GM19193 (cell line): ENCODE results near the gene UCK2.

ENCODE experiments used
- POLR2A ChIP-seq: IDR thresholded peaks from 4 replicates; pipeline ENCODE4 v1.6.1; 2011; ENCODE audit not compliant: insufficient read depth, insufficient read length; ENCODE audit errors: extremely low read depth

UCK2 gene

DNA sequence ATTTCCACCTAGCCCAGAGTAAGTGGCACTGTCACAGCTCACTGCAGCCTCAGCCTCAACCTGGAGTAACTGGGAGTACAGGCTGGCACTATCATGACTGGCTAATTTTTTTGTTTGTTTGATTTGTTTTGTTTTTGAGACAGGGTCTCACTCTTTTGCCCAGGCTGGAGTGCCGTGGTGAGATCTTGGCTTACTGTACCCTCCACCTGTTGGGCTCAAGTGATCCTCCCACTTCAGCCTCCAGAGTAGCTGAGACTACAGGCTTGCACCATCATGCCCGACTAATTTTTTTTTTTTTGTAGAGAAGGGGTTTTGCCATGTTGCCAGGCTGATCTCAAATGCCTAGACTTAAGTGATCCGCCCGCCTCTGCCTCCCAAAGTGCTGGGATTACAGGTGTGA lies 2.5 kb downstream of the UCK2 start:
- TF ChIP-seq POLR2A, result no peak

GRCh38 chr1:165831146-165831545 lies 3.7 kb downstream of the UCK2 start:
- TF ChIP-seq POLR2A, result no peak

- no peak for TF ChIP-seq POLR2A
These were observed 5.5 kb downstream of the UCK2 start for GRCh38 chr1:165832902-165833301.

DNA sequence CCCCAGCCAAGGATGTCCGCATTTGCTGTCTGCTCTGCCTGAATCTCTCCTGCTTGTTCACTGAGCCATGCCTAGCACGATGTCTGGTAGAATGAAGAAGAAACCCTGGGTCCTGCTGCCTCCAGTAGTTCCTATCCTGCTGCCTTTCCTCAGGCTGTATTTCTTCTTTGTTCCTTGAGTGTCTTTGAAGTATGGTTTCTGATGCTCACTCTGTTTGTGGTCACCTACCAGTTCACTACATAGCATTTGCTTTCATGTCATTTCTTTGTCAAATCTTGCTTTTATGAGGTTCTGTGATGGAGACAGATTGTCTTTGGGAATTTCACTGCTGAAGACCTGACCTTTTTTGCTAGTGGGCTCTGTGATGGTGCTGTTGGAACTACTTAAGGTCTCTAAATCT lies 5.9 kb downstream of the UCK2 start:
- no peak for TF ChIP-seq POLR2A

DNA sequence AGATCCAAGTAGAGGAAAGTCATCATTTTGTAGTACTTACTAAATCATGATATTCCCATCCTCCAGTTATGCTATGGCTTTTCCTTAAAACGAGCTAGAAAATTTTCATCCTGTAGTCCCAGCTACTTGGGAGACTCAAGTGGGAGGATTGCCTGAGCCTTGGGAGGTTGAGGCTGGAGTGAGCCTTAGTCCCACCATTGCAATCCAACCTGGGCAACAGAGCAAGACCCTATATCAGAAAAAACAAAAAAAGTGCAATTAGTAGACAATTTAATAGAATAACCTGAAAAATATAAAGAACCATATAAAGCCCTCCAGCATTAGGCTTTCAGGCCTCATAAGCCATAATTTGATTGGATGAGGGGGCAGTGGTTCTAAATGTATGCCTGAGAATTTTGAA lies 6.8 kb downstream of the UCK2 start:
- TF ChIP-seq POLR2A, result no peak

GRCh38 chr1:165834881-165835280 lies 7.5 kb downstream of the UCK2 start:
- TF ChIP-seq POLR2A, result no peak

DNA sequence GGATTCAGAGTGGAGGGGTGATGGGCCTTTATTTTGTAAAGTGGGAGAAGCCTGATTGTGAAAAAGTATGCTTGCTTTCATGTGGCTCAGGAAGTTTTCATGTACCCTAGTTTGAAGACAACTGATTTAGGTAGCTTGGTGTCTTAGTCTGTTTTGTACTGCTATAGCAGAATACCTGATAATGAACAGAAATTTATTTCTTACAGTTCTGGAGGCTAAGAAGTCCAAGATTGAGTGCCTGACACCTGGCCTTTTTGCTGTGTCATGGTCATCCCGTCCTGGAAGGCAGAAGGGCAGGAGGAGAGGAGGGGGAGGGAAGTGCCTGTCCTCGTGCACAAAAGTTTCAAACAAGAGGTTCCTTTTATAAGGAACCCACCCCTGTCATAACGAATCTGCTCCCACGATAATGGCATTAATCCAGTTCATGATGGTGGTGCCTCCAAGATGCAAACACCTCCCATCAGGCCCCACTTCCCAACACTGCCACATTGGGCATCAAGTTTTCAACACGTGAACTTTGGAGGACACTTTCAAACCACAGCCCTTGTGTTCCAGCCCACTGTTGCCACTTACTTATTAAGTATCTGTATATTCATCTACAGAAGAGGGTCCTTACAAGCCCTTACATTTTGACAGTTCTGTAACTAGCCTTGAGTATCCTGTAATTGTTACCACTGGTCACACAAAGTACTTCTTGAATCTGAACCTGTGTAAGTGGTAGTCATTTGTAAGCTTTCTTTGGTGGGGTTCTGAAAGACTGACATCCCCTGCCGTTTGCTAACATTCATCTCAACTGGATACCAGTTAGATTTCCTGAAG lies 9.5 kb downstream of the UCK2 start:
- TF ChIP-seq POLR2A, result no peak

DNA sequence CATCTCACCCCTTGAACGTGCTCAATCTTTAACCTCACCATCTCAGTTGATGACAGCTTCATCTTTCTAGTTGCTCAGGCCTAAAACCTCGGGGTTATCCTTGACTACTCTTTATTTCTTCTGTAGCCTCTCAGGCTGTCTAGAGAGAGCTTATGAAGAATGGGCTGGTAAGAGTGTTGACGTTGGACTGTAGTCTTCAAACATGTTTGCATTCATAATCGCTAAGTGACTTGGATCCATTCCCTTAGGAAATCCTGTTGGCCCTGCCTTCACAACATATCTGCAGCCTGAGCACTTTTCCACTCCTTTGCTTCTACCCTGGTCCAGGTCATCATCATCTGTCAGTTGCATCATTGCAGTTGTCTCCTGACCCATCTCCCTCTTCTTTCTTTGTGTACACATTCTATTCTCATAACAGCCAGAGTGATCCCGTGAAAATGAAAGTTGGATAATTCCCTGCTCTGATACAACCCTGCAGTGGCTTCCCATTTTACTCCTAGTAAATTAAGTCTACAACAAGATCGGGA lies 10.5 kb downstream of the UCK2 start:
- no peak for TF ChIP-seq POLR2A

DNA sequence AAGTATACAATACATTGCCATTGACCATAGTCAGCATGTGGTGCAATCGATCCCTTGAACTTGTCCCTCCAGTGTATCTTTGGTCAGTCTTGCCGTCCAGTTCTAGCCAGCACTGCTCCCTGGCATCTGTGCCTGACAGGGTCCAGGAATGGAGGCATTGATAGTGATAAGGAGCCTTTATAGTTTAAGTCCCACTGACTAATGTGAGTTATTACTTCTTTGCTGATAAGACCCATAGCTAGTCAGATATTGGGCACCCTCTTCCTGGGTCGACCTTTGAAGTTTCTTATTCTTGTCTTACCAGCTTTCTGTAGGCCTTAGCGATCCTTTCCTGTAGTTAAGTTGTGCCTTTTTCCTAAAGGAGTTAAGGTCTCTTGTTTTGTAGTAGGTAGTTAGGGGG lies 13.0 kb downstream of the UCK2 start:
- no peak for TF ChIP-seq POLR2A

GRCh38 chr1:165841582-165842017 lies 14.2 kb downstream of the UCK2 start:
- no peak for TF ChIP-seq POLR2A

- no peak for TF ChIP-seq POLR2A
These were observed 14.7 kb downstream of the UCK2 start for GRCh38 chr1:165842023-165842670.

- no peak for TF ChIP-seq POLR2A
These were observed 15.3 kb downstream of the UCK2 start for GRCh38 chr1:165842671-165843129.

- TF ChIP-seq POLR2A, result no peak
These were observed 15.9 kb downstream of the UCK2 start for GRCh38 chr1:165843304-165843703.

GRCh38 chr1:165844114-165844798 lies 16.8 kb downstream of the UCK2 start:
- no peak for TF ChIP-seq POLR2A

DNA sequence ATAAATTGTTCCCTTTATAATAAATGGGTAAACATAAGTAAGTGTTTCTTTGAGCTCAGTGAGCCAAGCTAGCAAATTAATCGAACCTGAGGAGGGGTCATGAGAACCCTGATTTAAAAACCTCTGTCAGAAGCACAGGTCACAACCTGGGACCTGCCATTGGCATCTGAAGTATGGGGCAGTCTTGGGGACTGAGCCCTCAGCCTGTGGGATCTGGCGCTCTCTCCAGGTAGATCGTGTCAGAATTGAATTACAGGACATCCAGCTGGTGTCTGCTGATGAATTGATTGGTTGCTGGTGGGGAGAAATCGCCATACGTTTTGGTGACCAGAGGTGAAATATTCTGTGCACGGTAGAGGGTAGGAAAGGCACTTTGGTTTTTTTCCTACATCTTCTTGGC lies 17.5 kb downstream of the UCK2 start:
- no peak for TF ChIP-seq POLR2A
